Thyroid gland (tissue), 4 donors: ENCODE data around the gene NKTR. TPM values are rescaled to one million over a fixed set of nuclear protein-coding genes. Genes with fewer than 3 reads are reported as not detected.

Source experiments
- DNase-seq, 2 donors: peaks; one replicate each; pipeline ENCODE4 v3.0.0-alpha.2; 2019
- H3K27ac ChIP-seq, 3 donors: fragments of 200-600 bp; sonication (generic); 1 replicate in 2 of 3; 2 replicates in 1 of 3; pipeline ENCODE4 v1.5.1; 2016 to 2019; ENCODE audit warnings: mild to moderate bottlenecking in 1 of 3, moderate library complexity in 1 of 3
- H3K27me3 ChIP-seq: fragments of 200-600 bp; sonication (generic); one replicate; pipeline ENCODE4 v1.5.1; 2019
- H3K36me3 ChIP-seq, 2 donors: fragments of 200-600 bp; sonication (generic); one replicate each; pipeline ENCODE4 v1.5.1; 2016 to 2019
- H3K4me1 ChIP-seq, 2 donors: fragments of 200-600 bp; sonication (generic); one replicate each; pipeline ENCODE4 v1.5.1; 2017 to 2019
- H3K4me3 ChIP-seq, 3 donors: fragments of 200-600 bp; sonication (generic); replicated peaks in 1 of 3; 1 replicate in 2 of 3; 2 replicates in 1 of 3; pipeline ENCODE4 v1.5.1; 2016; ENCODE audit warnings: mild to moderate bottlenecking in 1 of 3
- H3K9me3 ChIP-seq: fragments of 200-600 bp; sonication (generic); one replicate; pipeline ENCODE4 v1.5.1; 2017
- POLR2A ChIP-seq, 2 donors: fragments of 450-650 bp; IDR thresholded peaks; one replicate each; pipeline ENCODE4 v1.6.1; 2017; ENCODE audit warnings: antibody characterized with exemption in 2 of 2, mild to moderate bottlenecking in 2 of 2, moderate library complexity in 1 of 2
- WGBS, 2 donors: methylation state at CpG; one replicate each; pipeline ENCODE4 v1.1.5; 2017; 5-methylcytosine and 5-hydroxymethylcytosine counted together
- intact Hi-C: fragments of 100-400 bp; cut with DNase I; formaldehyde crosslinking; loops from one replicate; pipeline ENCODE4 v1.15.1; 2023
- total RNA-seq, 4 donors: library from RNA; depleted of rRNA; stranded (reverse); fragments of >200 nt; gene quantifications; one replicate each; pipeline ENCODE4 v1.2.3, GENCODE V29; 2016
- TF ChIP-seq, protein P1 (sequence below), 6 experiments: fragments of 200-600 bp in 3 of 6; fragments of 450-650 bp in 3 of 6; sonication (generic) in 3 of 6; IDR thresholded peaks; one replicate each; pipeline ENCODE4 v1.5.1; 2016 to 2019; ENCODE audit warnings: antibody characterized with exemption in 6 of 6, mild to moderate bottlenecking in 2 of 6, inconsistent platforms in 1 of 6, moderate library complexity in 1 of 6

Gene NKTR
- total RNA-seq, 4 donors from 2014 or later, result 157 to 383 (median 197) TPM

DNA sequence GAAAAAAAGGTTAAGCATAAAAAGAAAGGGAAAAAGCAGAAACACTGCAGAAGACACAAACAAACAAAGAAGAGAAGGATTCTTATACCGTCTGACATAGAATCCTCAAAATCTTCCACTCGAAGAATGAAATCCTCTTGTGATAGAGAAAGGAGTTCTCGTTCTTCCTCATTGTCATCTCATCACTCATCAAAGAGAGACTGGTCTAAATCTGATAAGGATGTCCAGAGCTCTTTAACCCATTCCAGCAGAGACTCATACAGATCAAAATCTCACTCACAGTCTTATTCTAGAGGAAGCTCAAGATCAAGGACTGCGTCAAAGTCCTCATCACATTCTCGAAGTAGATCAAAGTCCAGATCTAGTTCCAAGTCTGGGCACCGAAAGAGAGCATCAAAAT is 36.5 kb downstream of the NKTR start:
- H3K4me1 ChIP-seq, result no peaks in the 10 kb centered on the region
- H3K4me3 ChIP-seq, result no peak overlapping the region
- no peak overlapping the region for H3K27ac ChIP-seq
- no peaks in the 10 kb centered on the region for H3K27me3 ChIP-seq
- H3K9me3 ChIP-seq, result no peaks in the 10 kb centered on the region
- 91 to 92% methylated on average over 6 of the region's 6 CpGs for WGBS, 2 donors
- intact Hi-C loops, result no loop called here
- H3K36me3 ChIP-seq, result peaks cover 69 to 74% of the 10 kb centered on the region in 2 donors
- TF ChIP-seq, protein P1, sequence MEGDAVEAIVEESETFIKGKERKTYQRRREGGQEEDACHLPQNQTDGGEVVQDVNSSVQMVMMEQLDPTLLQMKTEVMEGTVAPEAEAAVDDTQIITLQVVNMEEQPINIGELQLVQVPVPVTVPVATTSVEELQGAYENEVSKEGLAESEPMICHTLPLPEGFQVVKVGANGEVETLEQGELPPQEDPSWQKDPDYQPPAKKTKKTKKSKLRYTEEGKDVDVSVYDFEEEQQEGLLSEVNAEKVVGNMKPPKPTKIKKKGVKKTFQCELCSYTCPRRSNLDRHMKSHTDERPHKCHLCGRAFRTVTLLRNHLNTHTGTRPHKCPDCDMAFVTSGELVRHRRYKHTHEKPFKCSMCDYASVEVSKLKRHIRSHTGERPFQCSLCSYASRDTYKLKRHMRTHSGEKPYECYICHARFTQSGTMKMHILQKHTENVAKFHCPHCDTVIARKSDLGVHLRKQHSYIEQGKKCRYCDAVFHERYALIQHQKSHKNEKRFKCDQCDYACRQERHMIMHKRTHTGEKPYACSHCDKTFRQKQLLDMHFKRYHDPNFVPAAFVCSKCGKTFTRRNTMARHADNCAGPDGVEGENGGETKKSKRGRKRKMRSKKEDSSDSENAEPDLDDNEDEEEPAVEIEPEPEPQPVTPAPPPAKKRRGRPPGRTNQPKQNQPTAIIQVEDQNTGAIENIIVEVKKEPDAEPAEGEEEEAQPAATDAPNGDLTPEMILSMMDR (IDR thresholded peaks at IDR 0.05), result no peak
- TF ChIP-seq POLR2A (IDR thresholded peaks at IDR 0.05), result no peak
- no peak for DNase-seq

DNA sequence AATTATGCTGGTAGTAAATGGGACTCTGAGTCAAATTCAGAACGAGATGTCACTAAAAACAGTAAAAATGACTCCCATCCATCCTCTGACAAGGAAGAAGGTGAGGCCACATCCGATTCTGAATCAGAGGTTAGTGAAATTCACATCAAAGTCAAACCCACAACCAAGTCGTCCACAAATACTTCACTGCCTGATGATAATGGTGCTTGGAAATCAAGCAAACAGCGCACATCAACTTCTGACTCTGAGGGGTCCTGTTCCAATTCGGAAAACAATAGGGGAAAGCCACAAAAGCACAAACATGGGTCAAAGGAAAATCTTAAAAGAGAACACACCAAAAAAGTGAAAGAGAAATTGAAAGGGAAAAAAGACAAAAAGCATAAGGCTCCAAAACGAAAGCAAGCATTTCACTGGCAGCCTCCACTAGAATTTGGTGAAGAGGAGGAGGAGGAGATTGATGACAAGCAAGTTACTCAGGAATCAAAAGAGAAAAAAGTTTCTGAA is 37.9 kb downstream of the NKTR start:
- 77 to 85% methylated on average over 6 of the region's 6 CpGs for WGBS, 2 donors
- no peaks in the 10 kb centered on the region for H3K9me3 ChIP-seq
- no peak overlapping the region for H3K27ac ChIP-seq
- TF ChIP-seq, protein P1 (IDR thresholded peaks at IDR 0.05), result no peak
- TF ChIP-seq POLR2A (IDR thresholded peaks at IDR 0.05), result no peak
- H3K4me3 ChIP-seq, result no peak overlapping the region
- intact Hi-C loops, result no loop called here
- no peaks in the 10 kb centered on the region for H3K27me3 ChIP-seq
- no peak for DNase-seq
- H3K36me3 ChIP-seq, result peaks cover 67 to 75% of the 10 kb centered on the region in 2 donors
- no peaks in the 10 kb centered on the region for H3K4me1 ChIP-seq

DNA sequence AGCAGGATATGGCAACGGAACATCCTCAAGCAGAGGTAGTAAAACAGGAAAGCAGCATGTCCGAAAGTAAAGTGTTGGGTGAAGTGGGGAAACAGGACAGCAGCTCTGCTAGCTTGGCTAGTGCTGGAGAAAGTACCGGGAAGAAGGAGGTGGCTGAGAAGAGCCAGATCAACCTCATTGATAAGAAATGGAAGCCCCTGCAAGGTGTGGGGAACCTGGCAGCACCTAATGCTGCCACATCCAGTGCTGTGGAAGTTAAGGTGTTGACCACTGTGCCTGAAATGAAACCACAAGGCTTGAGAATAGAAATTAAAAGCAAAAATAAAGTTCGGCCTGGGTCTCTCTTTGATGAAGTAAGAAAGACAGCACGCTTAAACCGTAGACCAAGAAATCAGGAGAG is 38.7 kb downstream of the NKTR start:
- no peaks in the 10 kb centered on the region for H3K27me3 ChIP-seq
- no peaks in the 10 kb centered on the region for H3K9me3 ChIP-seq
- WGBS, 2 donors, result 83 to 89% methylated on average over 6 of the region's 6 CpGs
- H3K36me3 ChIP-seq, result peaks cover 68 to 76% of the 10 kb centered on the region in 2 donors
- DNase-seq, result no peak
- intact Hi-C loops, result no loop called here
- H3K4me1 ChIP-seq, result no peaks in the 10 kb centered on the region
- no peak overlapping the region for H3K4me3 ChIP-seq
- TF ChIP-seq POLR2A (IDR thresholded peaks at IDR 0.05), result no peak
- TF ChIP-seq, protein P1 (IDR thresholded peaks at IDR 0.05), result no peak
- H3K27ac ChIP-seq, result no peak overlapping the region

DNA sequence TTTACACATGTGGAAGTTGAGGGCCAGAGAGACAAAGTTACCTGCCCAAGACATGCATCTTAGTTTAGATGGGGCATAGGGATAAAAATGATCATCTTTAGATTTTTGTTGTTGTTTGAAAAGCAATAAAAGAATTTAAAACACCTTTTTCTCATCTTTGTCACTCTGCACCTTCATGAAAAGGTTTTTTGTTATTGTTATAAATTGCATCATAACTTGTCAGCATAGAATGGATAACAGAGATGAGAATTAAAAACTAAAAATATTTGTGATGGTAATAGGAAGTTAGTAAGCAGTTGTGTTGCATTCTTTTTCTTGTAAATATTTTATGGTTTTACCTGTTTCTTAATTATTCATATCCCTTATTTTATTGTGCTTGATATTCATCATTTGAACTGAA is 39.6 kb downstream of the NKTR start:
- peaks cover 69 to 73% of the 10 kb centered on the region in 2 donors for H3K36me3 ChIP-seq
- no peak overlapping the region for H3K27ac ChIP-seq
- no peaks in the 10 kb centered on the region for H3K9me3 ChIP-seq
- TF ChIP-seq, protein P1 (IDR thresholded peaks at IDR 0.05), result no peak
- no peak for TF ChIP-seq POLR2A (IDR thresholded peaks at IDR 0.05)
- no peak for DNase-seq
- intact Hi-C loops, result no loop called here
- H3K27me3 ChIP-seq, result no peaks in the 10 kb centered on the region
- no peaks in the 10 kb centered on the region for H3K4me1 ChIP-seq
- no peak overlapping the region for H3K4me3 ChIP-seq

DNA sequence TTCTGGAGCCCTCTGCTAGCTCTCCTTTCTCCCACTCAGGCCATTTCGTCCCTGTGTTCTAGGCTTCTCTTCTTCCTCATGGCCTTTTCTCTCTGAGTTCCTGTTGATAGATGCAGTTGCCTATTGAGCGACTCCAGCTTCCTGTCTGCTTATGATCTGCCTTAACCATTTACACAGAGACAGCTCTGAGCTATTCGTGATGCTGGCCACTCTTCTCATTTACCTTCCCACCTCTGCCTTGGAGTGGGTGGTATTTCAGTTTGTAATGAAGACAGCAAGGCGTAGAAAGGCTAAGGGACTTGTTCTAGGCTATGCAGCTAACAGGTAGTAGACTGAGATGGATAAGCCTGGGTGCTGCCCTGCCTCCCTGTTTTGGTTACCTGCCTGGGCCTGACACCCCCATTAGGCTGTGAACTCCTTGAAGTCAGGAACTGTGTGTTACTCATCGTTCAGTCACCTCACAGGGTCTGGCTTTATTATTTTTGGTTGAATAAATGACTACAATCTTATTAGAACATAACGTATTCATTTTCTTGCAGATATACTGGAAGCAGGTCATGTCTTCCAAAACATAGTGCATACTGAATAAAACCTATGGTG is 40.4 kb downstream of the NKTR start:
- Histone ChIP-seq H3K9me3 (no peaks in the 10 kb centered on the region), H3K4me3 (no peak overlapping the region), H3K27me3 (no peaks in the 10 kb centered on the region), H3K27ac (no peak overlapping the region), H3K36me3 (peaks cover 67 to 73% of the 10 kb centered on the region in 2 donors), H3K4me1 (no peaks in the 10 kb centered on the region)
- intact Hi-C loops, result no loop called here
- no peak for TF ChIP-seq POLR2A (IDR thresholded peaks at IDR 0.05)
- TF ChIP-seq, protein P1 (IDR thresholded peaks at IDR 0.05), result no peak
- 87 to 89% methylated on average over 6 of the region's 6 CpGs for WGBS, 2 donors
- DNase-seq, result no peak
